ENCODE data around the gene BMS1. TPM values are rescaled to one million over a fixed set of nuclear protein-coding genes. Genes with fewer than 3 reads are reported as not detected.
A peak's percentile ranks its signal among the peaks of the same experiment; 100 is the strongest.
"Not testable (repeated sequence)": the region's sequence is repeated elsewhere in the genome, so short reads cannot be mapped to it uniquely, and the experiment has no call there.

Gene BMS1, protein sequence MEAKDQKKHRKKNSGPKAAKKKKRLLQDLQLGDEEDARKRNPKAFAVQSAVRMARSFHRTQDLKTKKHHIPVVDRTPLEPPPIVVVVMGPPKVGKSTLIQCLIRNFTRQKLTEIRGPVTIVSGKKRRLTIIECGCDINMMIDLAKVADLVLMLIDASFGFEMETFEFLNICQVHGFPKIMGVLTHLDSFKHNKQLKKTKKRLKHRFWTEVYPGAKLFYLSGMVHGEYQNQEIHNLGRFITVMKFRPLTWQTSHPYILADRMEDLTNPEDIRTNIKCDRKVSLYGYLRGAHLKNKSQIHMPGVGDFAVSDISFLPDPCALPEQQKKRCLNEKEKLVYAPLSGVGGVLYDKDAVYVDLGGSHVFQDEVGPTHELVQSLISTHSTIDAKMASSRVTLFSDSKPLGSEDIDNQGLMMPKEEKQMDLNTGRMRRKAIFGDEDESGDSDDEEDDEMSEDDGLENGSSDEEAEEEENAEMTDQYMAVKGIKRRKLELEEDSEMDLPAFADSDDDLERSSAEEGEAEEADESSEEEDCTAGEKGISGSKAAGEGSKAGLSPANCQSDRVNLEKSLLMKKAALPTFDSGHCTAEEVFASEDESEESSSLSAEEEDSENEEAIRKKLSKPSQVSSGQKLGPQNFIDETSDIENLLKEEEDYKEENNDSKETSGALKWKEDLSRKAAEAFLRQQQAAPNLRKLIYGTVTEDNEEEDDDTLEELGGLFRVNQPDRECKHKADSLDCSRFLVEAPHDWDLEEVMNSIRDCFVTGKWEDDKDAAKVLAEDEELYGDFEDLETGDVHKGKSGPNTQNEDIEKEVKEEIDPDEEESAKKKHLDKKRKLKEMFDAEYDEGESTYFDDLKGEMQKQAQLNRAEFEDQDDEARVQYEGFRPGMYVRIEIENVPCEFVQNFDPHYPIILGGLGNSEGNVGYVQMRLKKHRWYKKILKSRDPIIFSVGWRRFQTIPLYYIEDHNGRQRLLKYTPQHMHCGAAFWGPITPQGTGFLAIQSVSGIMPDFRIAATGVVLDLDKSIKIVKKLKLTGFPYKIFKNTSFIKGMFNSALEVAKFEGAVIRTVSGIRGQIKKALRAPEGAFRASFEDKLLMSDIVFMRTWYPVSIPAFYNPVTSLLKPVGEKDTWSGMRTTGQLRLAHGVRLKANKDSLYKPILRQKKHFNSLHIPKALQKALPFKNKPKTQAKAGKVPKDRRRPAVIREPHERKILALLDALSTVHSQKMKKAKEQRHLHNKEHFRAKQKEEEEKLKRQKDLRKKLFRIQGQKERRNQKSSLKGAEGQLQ
- total RNA-seq, result 10 to 100 TPM; 18.7 to 26.5 (median 21.7) TPM

DNA sequence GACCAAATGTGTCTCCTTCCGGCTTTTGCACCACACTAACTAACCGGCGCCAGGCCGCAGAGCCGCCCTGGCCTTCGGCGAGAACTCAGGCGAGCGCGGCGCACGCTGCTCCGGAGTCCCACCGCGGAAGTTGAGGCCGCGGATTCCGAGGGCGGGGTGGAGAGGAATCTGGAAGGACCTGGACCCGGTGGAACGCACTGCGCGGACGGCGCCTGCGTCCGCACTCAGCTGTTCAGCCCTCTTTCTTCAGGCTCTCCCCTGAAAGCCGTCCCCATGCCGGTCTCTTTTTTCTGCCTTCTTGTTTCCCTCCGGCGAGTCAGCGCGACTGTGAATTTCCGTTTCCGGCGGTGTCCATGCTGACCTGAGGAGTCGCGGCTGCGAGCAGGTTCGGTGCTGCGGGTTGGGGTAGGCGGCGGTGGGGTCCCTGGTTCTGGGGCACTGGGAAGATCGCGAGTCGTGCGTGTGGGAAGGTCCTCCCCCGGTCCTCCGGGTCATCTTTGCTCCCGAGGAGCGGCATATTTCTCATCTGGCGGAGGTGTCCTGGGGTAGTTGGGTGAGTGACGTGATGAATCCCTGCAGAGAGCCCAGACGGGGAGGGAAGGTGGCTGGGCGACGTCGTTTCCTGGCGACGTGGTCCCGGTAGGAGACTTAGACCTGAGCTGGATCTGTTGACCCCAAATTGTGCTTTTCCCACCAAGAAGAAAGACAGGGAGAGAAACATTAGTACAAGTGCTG, at the start of gene BMS1:
Gene BMS1 (plus strand): TSS at position 350 of the 735 bp plus-strand sequence. CDS start 1,600 bp downstream, outside the sequence.
- peak; percentile 63 to 71 for TF ChIP-seq POLR2A (IDR thresholded peaks at IDR 0.05)
- TF ChIP-seq, protein P1, sequence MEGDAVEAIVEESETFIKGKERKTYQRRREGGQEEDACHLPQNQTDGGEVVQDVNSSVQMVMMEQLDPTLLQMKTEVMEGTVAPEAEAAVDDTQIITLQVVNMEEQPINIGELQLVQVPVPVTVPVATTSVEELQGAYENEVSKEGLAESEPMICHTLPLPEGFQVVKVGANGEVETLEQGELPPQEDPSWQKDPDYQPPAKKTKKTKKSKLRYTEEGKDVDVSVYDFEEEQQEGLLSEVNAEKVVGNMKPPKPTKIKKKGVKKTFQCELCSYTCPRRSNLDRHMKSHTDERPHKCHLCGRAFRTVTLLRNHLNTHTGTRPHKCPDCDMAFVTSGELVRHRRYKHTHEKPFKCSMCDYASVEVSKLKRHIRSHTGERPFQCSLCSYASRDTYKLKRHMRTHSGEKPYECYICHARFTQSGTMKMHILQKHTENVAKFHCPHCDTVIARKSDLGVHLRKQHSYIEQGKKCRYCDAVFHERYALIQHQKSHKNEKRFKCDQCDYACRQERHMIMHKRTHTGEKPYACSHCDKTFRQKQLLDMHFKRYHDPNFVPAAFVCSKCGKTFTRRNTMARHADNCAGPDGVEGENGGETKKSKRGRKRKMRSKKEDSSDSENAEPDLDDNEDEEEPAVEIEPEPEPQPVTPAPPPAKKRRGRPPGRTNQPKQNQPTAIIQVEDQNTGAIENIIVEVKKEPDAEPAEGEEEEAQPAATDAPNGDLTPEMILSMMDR (IDR thresholded peaks at IDR 0.05 in 4 of 5, conservative IDR thresholded peaks at IDR 0.05 in 1 of 5), result peak in 1 of 5 experiments; percentile 7
- peaks cover 0 to 36% of the 10 kb centered on the region in 2 donors for H3K36me3 ChIP-seq
- H3K9me3 ChIP-seq, result no peaks in the 10 kb centered on the region
- H3K4me1 ChIP-seq, result peaks cover 7 to 12% of the 10 kb centered on the region in 2 donors
- peak within 1 kb of the TSS; percentile 83 to 89 (median 85) for H3K27ac ChIP-seq
- DNase-seq (peak; percentile 85 to 87), ATAC-seq (peak; percentile 100)
- intact Hi-C loops (cut with DNase I; ENCODE audit: low total_unique reads), result loop anchor here (1.0 to 5.0 kb wide), 4 partner anchors 28 to 230 kb away; partner anchors contain the start of gene ZNF33B
- H3K4me3 ChIP-seq, result peak within 1 kb of the TSS; percentile 71 to 80 (median 76)
- in situ Hi-C loops (cut with MboI; ENCODE audit: low sequenced_read_pairs in 4 of 4), result loop anchor here in 2 of 4 donors (10.0 kb wide), 1 partner anchor 228 kb away; no protein-coding TSS in a partner anchor
- H3K27me3 ChIP-seq, result no peaks in the 10 kb centered on the region

DNA sequence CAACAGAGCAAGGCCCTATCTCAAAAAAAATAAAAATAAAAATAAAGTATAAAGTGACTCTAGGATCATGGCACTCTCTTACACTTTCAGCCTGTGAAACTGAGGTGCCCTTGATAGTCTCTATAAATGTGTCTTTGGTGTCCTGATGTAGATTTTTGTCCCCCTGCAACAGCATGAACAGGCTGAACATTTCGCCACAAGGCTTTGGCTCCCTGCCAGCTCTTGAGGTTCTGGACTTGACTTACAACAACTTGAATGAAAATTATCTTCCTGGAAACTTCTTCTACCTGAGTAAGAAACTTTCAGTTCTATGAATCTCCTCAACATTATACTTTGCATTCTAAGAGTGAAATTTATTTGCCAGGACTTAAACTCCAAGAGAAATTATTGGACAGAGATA, 48.1 kb upstream of the BMS1 start:
- TF ChIP-seq, protein P1 (IDR thresholded peaks at IDR 0.05 in 4 of 5, conservative IDR thresholded peaks at IDR 0.05 in 1 of 5), result no peak
- no peak for TF ChIP-seq POLR2A (IDR thresholded peaks at IDR 0.05)
- Histone ChIP-seq H3K4me1 (no peaks in the 10 kb centered on the region), H3K4me3 (no peak overlapping the region), H3K36me3 (no peaks in the 10 kb centered on the region), H3K9me3 (no peaks in the 10 kb centered on the region), H3K27me3 (no peaks in the 10 kb centered on the region), H3K27ac (no peak overlapping the region)
- in situ Hi-C loops (cut with MboI; ENCODE audit: low sequenced_read_pairs in 4 of 4) (no loop called here), intact Hi-C loops (cut with DNase I; ENCODE audit: low total_unique reads) (no loop called here)
- DNase-seq (no peak), ATAC-seq (no peak)

DNA sequence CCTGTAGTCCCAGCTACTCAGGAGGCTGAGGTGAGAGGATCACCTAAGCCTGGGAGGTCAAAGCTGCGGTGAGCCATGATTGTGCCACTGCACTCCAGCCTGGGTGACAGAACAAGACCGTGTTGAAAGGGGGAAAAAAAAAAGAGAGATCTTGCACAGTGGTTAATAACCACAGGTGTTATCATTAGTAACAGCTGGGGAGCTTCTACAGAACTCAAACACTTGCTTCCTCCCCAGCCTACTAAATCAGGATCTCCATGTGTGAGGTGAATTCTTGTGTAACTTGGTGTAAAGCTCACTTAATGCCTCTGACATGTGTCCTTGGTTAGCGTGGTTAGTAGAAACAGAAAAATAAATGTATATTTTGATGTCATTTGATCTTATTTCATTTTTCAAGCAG, 43.9 kb upstream of the BMS1 start:
- H3K36me3 ChIP-seq, result no peaks in the 10 kb centered on the region
- no peak for TF ChIP-seq POLR2A (IDR thresholded peaks at IDR 0.05)
- TF ChIP-seq, protein P1 (IDR thresholded peaks at IDR 0.05 in 4 of 5, conservative IDR thresholded peaks at IDR 0.05 in 1 of 5), result no peak
- intact Hi-C loops (cut with DNase I; ENCODE audit: low total_unique reads), result no loop called here

DNA sequence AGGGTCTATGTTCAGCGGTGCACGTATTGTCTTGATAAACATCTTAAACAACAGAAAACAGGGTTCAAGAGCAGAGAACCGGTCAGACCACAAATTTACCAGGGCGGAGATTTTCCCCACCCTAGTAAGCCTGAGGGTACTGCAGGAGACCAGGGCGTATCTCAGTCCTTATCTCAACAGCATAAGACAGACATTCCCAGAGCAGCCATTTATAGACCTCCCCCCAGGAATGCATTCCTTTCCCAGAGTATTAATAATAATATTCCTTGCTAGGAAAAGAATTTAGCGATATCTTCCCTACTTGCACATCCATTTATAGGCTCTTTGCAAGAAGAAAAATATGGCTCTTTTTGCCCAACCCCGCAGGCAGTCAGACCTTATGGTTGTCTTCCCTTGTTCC, 41.1 kb upstream of the BMS1 start:
- H3K27me3 ChIP-seq; intact Hi-C loops (cut with DNase I; ENCODE audit: low total_unique reads); H3K4me1 ChIP-seq; H3K36me3 ChIP-seq; H3K4me3 ChIP-seq; ATAC-seq; H3K9me3 ChIP-seq; DNase-seq; in situ Hi-C loops (cut with MboI; ENCODE audit: low sequenced_read_pairs in 4 of 4); H3K27ac ChIP-seq: not testable (repeated sequence)

More for the DNA sequence above, 43.9 kb upstream of the BMS1 start:
- no peak overlapping the region for H3K27ac ChIP-seq
- in situ Hi-C loops (cut with MboI; ENCODE audit: low sequenced_read_pairs in 4 of 4), result no loop called here
- ATAC-seq, result no peak
- no peak overlapping the region for H3K4me3 ChIP-seq
- DNase-seq, result no peak
- no peaks in the 10 kb centered on the region for H3K27me3 ChIP-seq
- no peaks in the 10 kb centered on the region for H3K4me1 ChIP-seq
- H3K9me3 ChIP-seq, result no peaks in the 10 kb centered on the region
